OCI-LY7 (cell line): ENCODE results near the gene PWWP2B.

ENCODE experiments used
- EZH2phosphoT487 ChIP-seq: fragments of 200-600 bp; sonication (generic); IDR thresholded peaks from 2 replicates; pipeline ENCODE4 v1.6.1; 2018; ENCODE audit warnings: low read depth, borderline replicate concordance, mild to moderate bottlenecking, mixed run types, antibody characterized with exemption, low read length, moderate library complexity, mixed read lengths
- TF ChIP-seq, protein P1 (sequence below): fragments of 200-600 bp; sonication (generic); conservative IDR thresholded peaks from 2 replicates; pipeline ENCODE4 v1.5.1; 2014; ENCODE audit warnings: mild to moderate bottlenecking, antibody characterized with exemption, low read length, moderate library complexity, mixed read lengths

- TF ChIP-seq, protein P1, sequence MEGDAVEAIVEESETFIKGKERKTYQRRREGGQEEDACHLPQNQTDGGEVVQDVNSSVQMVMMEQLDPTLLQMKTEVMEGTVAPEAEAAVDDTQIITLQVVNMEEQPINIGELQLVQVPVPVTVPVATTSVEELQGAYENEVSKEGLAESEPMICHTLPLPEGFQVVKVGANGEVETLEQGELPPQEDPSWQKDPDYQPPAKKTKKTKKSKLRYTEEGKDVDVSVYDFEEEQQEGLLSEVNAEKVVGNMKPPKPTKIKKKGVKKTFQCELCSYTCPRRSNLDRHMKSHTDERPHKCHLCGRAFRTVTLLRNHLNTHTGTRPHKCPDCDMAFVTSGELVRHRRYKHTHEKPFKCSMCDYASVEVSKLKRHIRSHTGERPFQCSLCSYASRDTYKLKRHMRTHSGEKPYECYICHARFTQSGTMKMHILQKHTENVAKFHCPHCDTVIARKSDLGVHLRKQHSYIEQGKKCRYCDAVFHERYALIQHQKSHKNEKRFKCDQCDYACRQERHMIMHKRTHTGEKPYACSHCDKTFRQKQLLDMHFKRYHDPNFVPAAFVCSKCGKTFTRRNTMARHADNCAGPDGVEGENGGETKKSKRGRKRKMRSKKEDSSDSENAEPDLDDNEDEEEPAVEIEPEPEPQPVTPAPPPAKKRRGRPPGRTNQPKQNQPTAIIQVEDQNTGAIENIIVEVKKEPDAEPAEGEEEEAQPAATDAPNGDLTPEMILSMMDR = no peak
- no peak for TF ChIP-seq EZH2phosphoT487
These were observed 4.6 kb downstream of the PWWP2B start for GRCh38 chr10:132401401-132402118.
